Chondrocyte (in vitro differentiated cells): Measurements from ENCODE around the gene LDB2. TPM values are rescaled to one million over a fixed set of nuclear protein-coding genes. Genes with fewer than 3 reads are reported as not detected.

ENCODE experiments used
- DNase-seq: peaks from one replicate; pipeline ENCODE4 v3.0.0; 2021; ENCODE audit warnings: mixed read lengths, low spot score
- H3K27ac Mint-ChIP-seq: one replicate; pipeline ENCODE4 v1.8.0; 2021; ENCODE audit warnings: mild to moderate bottlenecking, moderate library complexity, mixed read lengths; ENCODE audit not compliant: unreplicated experiment
- H3K27me3 Mint-ChIP-seq: 2 replicates; pipeline ENCODE4 v1.8.0; 2021; ENCODE audit warnings: low read depth, mixed read lengths
- H3K36me3 Mint-ChIP-seq: 2 replicates; pipeline ENCODE4 v1.8.0; 2021; ENCODE audit warnings: low read depth, mixed read lengths
- H3K4me1 Mint-ChIP-seq: 2 replicates; pipeline ENCODE4 v1.8.0; 2021; ENCODE audit warnings: low read depth, mild to moderate bottlenecking, mixed read lengths
- H3K4me3 Mint-ChIP-seq: one replicate; pipeline ENCODE4 v1.8.0; 2021; ENCODE audit warnings: mild to moderate bottlenecking, moderate library complexity, mixed read lengths; ENCODE audit not compliant: unreplicated experiment
- H3K9me3 Mint-ChIP-seq: 2 replicates; pipeline ENCODE4 v1.8.0; 2021; ENCODE audit warnings: low read depth, mixed read lengths
- total RNA-seq: library from RNA; stranded (reverse); gene quantifications from 3 replicates; pipeline ENCODE4 v1.2.1, GENCODE V29; 2021
- TF ChIP-seq, protein P1 (sequence below): fragments of 200-600 bp; sonication (generic); IDR thresholded peaks from 2 replicates; pipeline ENCODE4 v1.5.0; 2021; ENCODE audit warnings: antibody characterized with exemption, mild to moderate bottlenecking, moderate library complexity

The LDB2 gene
- total RNA-seq, 1 donor from 2014 or later = 2.0 TPM

DNA sequence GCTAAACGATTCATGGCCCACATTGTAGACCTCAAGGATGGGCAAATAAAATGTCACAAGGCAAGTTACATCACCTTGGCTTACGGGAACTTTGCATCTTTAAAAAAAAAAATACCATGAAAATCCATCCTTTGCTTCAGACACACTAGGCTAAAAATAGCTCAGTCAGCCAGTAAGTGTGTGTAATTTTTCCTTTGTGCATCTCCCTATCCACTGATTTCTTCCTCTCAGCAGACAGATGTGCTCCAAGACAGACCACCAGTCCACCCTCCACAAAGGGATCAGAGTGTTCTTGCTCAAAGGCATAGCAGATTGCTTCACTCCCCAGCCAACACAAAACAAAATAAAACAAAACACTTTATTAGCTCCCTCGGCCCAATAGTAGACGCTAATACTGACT, 14.6 kb downstream of the LDB2 start:
- Mint-ChIP-seq H3K9me3 (no peaks in the 10 kb centered on the region), H3K36me3 (no peaks in the 10 kb centered on the region), H3K27ac (no peak overlapping the region), H3K4me1 (peaks cover 10% of the 10 kb centered on the region), H3K4me3 (no peak overlapping the region), H3K27me3 (no peaks in the 10 kb centered on the region)
- TF ChIP-seq, protein P1, sequence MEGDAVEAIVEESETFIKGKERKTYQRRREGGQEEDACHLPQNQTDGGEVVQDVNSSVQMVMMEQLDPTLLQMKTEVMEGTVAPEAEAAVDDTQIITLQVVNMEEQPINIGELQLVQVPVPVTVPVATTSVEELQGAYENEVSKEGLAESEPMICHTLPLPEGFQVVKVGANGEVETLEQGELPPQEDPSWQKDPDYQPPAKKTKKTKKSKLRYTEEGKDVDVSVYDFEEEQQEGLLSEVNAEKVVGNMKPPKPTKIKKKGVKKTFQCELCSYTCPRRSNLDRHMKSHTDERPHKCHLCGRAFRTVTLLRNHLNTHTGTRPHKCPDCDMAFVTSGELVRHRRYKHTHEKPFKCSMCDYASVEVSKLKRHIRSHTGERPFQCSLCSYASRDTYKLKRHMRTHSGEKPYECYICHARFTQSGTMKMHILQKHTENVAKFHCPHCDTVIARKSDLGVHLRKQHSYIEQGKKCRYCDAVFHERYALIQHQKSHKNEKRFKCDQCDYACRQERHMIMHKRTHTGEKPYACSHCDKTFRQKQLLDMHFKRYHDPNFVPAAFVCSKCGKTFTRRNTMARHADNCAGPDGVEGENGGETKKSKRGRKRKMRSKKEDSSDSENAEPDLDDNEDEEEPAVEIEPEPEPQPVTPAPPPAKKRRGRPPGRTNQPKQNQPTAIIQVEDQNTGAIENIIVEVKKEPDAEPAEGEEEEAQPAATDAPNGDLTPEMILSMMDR = no peak
- DNase-seq = no peak

DNA sequence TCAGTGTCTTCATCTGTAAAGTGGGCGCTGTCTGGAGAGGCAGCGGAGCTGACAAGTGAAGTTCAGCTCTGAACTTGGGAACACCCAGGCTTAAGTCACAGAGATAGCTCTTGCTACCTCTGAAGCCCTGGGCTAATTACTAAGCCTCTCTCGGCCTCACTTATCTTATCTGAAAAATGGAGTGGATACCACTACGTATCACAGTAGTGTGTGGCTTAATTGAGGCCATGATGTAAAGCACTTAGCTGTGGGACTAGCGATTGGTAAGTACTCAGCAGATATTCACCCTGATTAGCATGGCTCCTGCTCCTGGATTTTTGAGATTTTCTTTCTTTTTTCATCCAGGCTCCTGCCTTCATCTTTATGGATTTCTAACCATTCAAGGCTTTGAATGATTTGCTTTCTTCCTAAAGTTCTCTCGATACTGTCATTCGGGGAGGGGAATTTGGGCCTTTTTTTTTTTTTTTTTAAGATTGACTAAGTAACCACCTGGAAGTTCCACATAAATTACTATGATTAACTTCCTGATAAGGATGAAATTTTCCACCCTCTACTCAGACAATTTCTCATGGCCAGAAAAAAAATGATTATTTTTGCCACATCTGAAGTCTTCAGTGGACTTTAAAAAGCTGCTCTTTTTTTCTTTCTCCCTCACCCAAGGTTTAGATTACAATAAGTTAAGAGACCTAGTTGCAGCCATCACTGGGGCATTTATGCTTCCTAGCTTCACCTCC, 17.1 kb downstream of the LDB2 start:
- TF ChIP-seq, protein P1 = no peak
- no peaks in the 10 kb centered on the region for H3K36me3 Mint-ChIP-seq
- no peak overlapping the region for H3K27ac Mint-ChIP-seq
- DNase-seq = no peak
- H3K27me3 Mint-ChIP-seq = no peaks in the 10 kb centered on the region
- H3K4me1 Mint-ChIP-seq = peaks cover 10% of the 10 kb centered on the region
- H3K4me3 Mint-ChIP-seq = no peak overlapping the region
- H3K9me3 Mint-ChIP-seq = no peaks in the 10 kb centered on the region

DNA sequence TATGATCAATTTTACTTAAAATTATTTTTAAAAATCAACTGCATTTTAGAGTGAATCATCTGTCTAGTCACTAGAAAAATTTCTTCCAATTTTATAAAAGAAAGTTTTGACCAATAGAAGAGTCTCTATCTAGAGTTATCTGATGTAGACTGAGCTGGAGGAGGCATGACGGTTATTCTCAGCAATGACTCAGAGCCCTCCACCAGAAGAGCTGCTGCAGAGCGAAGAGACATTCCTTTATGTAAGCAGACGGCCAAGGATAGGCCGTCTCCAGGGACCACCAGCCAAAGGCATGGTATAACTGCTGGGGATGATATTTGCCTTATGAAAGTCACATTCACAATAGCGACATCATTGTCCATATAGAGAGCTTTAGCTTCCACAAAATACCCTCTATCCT, 23.0 kb downstream of the LDB2 start:
- Mint-ChIP-seq H3K9me3 (no peaks in the 10 kb centered on the region), H3K27ac (peak overlapping the region; percentile 83), H3K4me3 (no peak overlapping the region), H3K36me3 (no peaks in the 10 kb centered on the region), H3K27me3 (no peaks in the 10 kb centered on the region), H3K4me1 (peaks cover 12% of the 10 kb centered on the region)
- no peak for DNase-seq
- TF ChIP-seq, protein P1 = no peak

DNA sequence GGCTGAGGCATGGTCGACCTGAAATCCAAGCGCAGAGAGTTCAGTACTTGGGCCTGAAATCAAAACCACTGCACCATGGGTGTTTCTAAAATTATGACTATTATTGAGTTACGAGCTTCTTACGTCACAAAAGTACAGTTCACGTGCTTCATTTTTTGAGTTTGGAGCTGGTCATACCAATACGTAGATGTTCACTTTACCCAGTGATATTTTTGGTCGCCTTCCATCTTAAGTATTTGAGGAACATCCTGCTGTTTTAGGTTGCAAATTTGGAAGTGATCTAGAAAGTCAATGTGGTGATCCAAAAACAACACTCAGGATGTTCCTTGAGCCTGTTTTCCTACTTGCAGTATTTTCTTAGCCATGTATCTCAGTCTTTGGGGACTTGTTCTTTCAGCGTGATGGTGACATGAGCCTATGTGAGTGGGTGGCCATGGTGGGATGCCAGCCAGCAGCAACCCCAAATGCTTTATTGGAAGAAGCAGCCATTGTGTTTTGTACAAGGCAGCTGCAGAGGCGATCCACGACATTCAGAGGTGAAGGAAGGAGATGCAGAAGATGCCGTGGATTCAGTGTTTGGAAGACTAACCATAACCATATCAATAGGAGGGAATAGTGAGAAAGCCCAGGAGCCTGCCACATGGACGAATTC, 28.7 kb downstream of the LDB2 start:
- Mint-ChIP-seq H3K9me3 (no peaks in the 10 kb centered on the region), H3K27me3 (no peaks in the 10 kb centered on the region), H3K4me1 (peaks cover 4% of the 10 kb centered on the region), H3K27ac (no peak overlapping the region), H3K4me3 (no peak overlapping the region), H3K36me3 (no peaks in the 10 kb centered on the region)
- DNase-seq = no peak
- TF ChIP-seq, protein P1 = no peak

DNA sequence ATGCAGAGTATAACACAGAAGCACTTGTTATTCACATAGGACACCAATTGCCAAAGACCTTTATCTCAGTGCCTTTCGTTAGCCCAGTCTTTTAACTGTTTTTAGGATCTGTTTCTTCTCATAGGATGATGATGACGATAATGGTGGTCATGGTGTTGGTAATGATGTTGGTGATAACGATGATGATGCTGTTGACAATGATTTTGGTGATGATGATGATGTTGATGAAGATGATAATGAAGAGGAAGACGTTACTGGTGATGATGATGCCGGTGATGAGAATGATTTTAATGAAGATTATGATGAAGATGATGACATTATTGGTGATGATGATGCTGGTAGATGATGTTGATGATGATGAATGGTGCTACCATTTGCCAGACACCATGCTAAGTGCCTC, 29.8 kb downstream of the LDB2 start:
- DNase-seq = no peak
- H3K36me3 Mint-ChIP-seq = no peaks in the 10 kb centered on the region
- H3K27me3 Mint-ChIP-seq = no peaks in the 10 kb centered on the region
- TF ChIP-seq, protein P1 = no peak
- H3K4me3 Mint-ChIP-seq = no peak overlapping the region
- H3K27ac Mint-ChIP-seq = no peak overlapping the region
- H3K9me3 Mint-ChIP-seq = no peaks in the 10 kb centered on the region
- peaks cover 10% of the 10 kb centered on the region for H3K4me1 Mint-ChIP-seq
